A549 (cell line): Measurements from ENCODE around the gene BMPER.

Experiments used
- CHD2 ChIP-seq: fragments of 150-350 bp; IDR thresholded peaks from 2 replicates; pipeline ENCODE4 v1.6.1; 2014; ENCODE audit warnings: low read length; ENCODE audit not compliant: partially characterized antibody
- CHD4 ChIP-seq: fragments of 200-600 bp; sonication (generic); IDR thresholded peaks from 2 replicates; pipeline ENCODE4 v1.6.1; 2016; ENCODE audit warnings: antibody characterized with exemption, mild to moderate bottlenecking, borderline replicate concordance
- EP300 ChIP-seq, 2 experiments: fragments of >200 bp; sonication (Bioruptor Twin); formaldehyde crosslinking; IDR thresholded peaks; 2 replicates in 1 of 2; 3 replicates in 1 of 2; pipeline ENCODE4 v1.6.1; 2016 to 2017
- RCOR1 ChIP-seq: fragments of 150-350 bp; IDR thresholded peaks from 2 replicates; pipeline ENCODE4 v1.6.1; 2014; ENCODE audit warnings: antibody characterized with exemption, low read length, low read depth
- RFX5 ChIP-seq: fragments of 450-650 bp; IDR thresholded peaks from 2 replicates; pipeline ENCODE4 v1.7.1; 2014; ENCODE audit warnings: antibody characterized with exemption, mild to moderate bottlenecking, moderate library complexity
- TP53 ChIP-seq: fragments of 250-450 bp; sonication (Bioruptor Pico); IDR thresholded peaks from 2 replicates; pipeline ENCODE4 v1.5.0; 2021; ENCODE audit warnings: mild to moderate bottlenecking, moderate library complexity
- ZFP36 ChIP-seq: fragments of 450-650 bp; IDR thresholded peaks from 2 replicates; pipeline ENCODE4 v1.6.1; 2014; ENCODE audit warnings: borderline replicate concordance; ENCODE audit not compliant: partially characterized antibody
- TF ChIP-seq, protein P1 (sequence below): fragments of >200 bp; sonication (Bioruptor Twin); formaldehyde crosslinking; IDR thresholded peaks from 3 replicates; pipeline ENCODE4 v1.6.1; 2016
- TF ChIP-seq, protein P2 (sequence below): fragments of >200 bp; sonication (Bioruptor Twin); formaldehyde crosslinking; IDR thresholded peaks from 3 replicates; pipeline ENCODE4 v1.5.1; 2016
- TF ChIP-seq, protein P3 (sequence below): fragments of 200-600 bp; sonication (generic); IDR thresholded peaks from 2 replicates; pipeline ENCODE4 v1.6.1; 2016; ENCODE audit warnings: antibody characterized with exemption, mild to moderate bottlenecking, moderate library complexity

DNA sequence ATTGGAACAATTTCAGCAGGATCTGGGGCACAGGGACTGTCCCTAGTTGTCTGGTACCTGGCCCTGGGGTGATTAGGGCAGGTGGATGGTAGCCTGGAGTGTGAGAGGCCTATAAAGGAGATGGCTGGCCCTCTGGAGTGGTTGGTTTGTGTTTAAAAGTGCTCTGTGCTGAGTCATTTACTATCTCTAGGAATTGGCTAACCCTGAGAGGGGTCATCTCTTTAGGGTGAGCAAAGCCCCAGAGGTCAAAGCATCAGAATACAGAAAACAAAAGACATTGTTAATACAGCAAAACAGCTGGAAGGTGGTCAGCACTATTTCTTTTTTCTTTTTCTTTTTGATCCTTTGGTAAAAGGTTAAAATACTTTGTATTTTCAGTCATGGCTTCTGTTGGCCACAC, 43.4 kb upstream of the BMPER start:
- TF ChIP-seq CHD4 (no peak), TP53 (CRISPR knock-in tag) (no peak), RCOR1 (no peak), CHD2 (no peak), EP300 (IDR thresholded peaks at IDR 0.05) (no peak), ZFP36 (no peak), RFX5 (no peak)
- TF ChIP-seq, protein P1, sequence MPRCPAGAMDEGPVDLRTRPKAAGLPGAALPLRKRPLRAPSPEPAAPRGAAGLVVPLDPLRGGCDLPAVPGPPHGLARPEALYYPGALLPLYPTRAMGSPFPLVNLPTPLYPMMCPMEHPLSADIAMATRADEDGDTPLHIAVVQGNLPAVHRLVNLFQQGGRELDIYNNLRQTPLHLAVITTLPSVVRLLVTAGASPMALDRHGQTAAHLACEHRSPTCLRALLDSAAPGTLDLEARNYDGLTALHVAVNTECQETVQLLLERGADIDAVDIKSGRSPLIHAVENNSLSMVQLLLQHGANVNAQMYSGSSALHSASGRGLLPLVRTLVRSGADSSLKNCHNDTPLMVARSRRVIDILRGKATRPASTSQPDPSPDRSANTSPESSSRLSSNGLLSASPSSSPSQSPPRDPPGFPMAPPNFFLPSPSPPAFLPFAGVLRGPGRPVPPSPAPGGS = no peak
- TF ChIP-seq, protein P2, sequence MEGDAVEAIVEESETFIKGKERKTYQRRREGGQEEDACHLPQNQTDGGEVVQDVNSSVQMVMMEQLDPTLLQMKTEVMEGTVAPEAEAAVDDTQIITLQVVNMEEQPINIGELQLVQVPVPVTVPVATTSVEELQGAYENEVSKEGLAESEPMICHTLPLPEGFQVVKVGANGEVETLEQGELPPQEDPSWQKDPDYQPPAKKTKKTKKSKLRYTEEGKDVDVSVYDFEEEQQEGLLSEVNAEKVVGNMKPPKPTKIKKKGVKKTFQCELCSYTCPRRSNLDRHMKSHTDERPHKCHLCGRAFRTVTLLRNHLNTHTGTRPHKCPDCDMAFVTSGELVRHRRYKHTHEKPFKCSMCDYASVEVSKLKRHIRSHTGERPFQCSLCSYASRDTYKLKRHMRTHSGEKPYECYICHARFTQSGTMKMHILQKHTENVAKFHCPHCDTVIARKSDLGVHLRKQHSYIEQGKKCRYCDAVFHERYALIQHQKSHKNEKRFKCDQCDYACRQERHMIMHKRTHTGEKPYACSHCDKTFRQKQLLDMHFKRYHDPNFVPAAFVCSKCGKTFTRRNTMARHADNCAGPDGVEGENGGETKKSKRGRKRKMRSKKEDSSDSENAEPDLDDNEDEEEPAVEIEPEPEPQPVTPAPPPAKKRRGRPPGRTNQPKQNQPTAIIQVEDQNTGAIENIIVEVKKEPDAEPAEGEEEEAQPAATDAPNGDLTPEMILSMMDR = no peak
- TF ChIP-seq, protein P3, sequence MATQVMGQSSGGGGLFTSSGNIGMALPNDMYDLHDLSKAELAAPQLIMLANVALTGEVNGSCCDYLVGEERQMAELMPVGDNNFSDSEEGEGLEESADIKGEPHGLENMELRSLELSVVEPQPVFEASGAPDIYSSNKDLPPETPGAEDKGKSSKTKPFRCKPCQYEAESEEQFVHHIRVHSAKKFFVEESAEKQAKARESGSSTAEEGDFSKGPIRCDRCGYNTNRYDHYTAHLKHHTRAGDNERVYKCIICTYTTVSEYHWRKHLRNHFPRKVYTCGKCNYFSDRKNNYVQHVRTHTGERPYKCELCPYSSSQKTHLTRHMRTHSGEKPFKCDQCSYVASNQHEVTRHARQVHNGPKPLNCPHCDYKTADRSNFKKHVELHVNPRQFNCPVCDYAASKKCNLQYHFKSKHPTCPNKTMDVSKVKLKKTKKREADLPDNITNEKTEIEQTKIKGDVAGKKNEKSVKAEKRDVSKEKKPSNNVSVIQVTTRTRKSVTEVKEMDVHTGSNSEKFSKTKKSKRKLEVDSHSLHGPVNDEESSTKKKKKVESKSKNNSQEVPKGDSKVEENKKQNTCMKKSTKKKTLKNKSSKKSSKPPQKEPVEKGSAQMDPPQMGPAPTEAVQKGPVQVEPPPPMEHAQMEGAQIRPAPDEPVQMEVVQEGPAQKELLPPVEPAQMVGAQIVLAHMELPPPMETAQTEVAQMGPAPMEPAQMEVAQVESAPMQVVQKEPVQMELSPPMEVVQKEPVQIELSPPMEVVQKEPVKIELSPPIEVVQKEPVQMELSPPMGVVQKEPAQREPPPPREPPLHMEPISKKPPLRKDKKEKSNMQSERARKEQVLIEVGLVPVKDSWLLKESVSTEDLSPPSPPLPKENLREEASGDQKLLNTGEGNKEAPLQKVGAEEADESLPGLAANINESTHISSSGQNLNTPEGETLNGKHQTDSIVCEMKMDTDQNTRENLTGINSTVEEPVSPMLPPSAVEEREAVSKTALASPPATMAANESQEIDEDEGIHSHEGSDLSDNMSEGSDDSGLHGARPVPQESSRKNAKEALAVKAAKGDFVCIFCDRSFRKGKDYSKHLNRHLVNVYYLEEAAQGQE = no peak
